Suprapubic skin (tissue), 4 donors: ENCODE results near the gene ZC3HAV1L. TPM values are rescaled to one million over a fixed set of nuclear protein-coding genes. Genes with fewer than 3 reads are reported as not detected.
"Not testable (repeated sequence)": the region's sequence is repeated elsewhere in the genome, so short reads cannot be mapped to it uniquely, and the experiment has no call there.

Experiments used
- DNase-seq, 2 donors: peaks; one replicate each; pipeline ENCODE4 v3.0.0-alpha.2; 2019; ENCODE audit warnings: low spot score in 2 of 2
- H3K27ac ChIP-seq: fragments of 200-600 bp; sonication (generic); one replicate; pipeline ENCODE4 v1.5.1; 2019
- H3K27me3 ChIP-seq: fragments of 200-600 bp; sonication (generic); one replicate; pipeline ENCODE4 v1.5.1; 2019
- H3K36me3 ChIP-seq: fragments of 200-600 bp; sonication (generic); one replicate; pipeline ENCODE4 v1.5.1; 2019
- H3K4me1 ChIP-seq: fragments of 200-600 bp; sonication (generic); one replicate; pipeline ENCODE4 v1.5.1; 2019
- H3K4me3 ChIP-seq: fragments of 200-600 bp; sonication (generic); one replicate; pipeline ENCODE4 v1.5.1; 2019; ENCODE audit warnings: mild to moderate bottlenecking
- H3K9me3 ChIP-seq: fragments of 200-600 bp; sonication (generic); one replicate; pipeline ENCODE4 v1.5.1; 2019
- POLR2A ChIP-seq, 2 donors: fragments of 450-650 bp; IDR thresholded peaks; one replicate each; pipeline ENCODE4 v1.6.1; 2017; ENCODE audit warnings: antibody characterized with exemption in 2 of 2, mild to moderate bottlenecking in 2 of 2, moderate library complexity in 2 of 2
- POLR2AphosphoS5 ChIP-seq, 3 donors: sonication (generic); formaldehyde crosslinking; IDR thresholded peaks; one replicate each; pipeline ENCODE4 v1.6.1; 2017; ENCODE audit warnings: antibody characterized with exemption in 3 of 3
- WGBS: methylation state at CpG from one replicate; pipeline ENCODE4 v1.1.5; 2018; 5-methylcytosine and 5-hydroxymethylcytosine counted together
- total RNA-seq, 4 donors: library from RNA; depleted of rRNA; stranded (reverse); fragments of >200 nt; gene quantifications; one replicate each; pipeline ENCODE4 v1.1.0, GENCODE V29; 2016
- TF ChIP-seq, protein P1 (sequence below), 2 donors: fragments of 200-600 bp in 1 of 2; fragments of 450-650 bp in 1 of 2; sonication (generic) in 1 of 2; IDR thresholded peaks; one replicate each; pipeline ENCODE4 v1.5.1; 2016 to 2019; ENCODE audit warnings: antibody characterized with exemption in 2 of 2, mild to moderate bottlenecking in 1 of 2, moderate library complexity in 1 of 2

ZC3HAV1L gene
- total RNA-seq, 4 donors from 2014 or later = 22.1 to 44.6 (median 22.5) TPM

- no peak for TF ChIP-seq POLR2A (IDR thresholded peaks at IDR 0.05)
- Histone ChIP-seq H3K4me1 (peaks cover 19% of the 10 kb centered on the region), H3K9me3 (no peaks in the 10 kb centered on the region), H3K4me3 (peak overlapping the region; percentile 59), H3K27ac (no peak overlapping the region), H3K36me3 (no peaks in the 10 kb centered on the region), H3K27me3 (peaks cover 9% of the 10 kb centered on the region)
- 49% methylated on average over 9 of the region's 9 CpGs for WGBS
- no peak for DNase-seq
Measured at GRCh38 chr7:138979988-138980562, 55.8 kb downstream of the ZC3HAV1L start.

GRCh38 chr7:138979226-138979979, 56.4 kb downstream of the ZC3HAV1L start:
- peaks cover 9% of the 10 kb centered on the region for H3K27me3 ChIP-seq
- DNase-seq = no peak
- H3K9me3 ChIP-seq = no peaks in the 10 kb centered on the region
- 84% methylated on average over 6 of the region's 6 CpGs for WGBS
- TF ChIP-seq POLR2AphosphoS5 (IDR thresholded peaks at IDR 0.05) = no peak
- no peak for TF ChIP-seq POLR2A (IDR thresholded peaks at IDR 0.05)
- TF ChIP-seq, protein P1, sequence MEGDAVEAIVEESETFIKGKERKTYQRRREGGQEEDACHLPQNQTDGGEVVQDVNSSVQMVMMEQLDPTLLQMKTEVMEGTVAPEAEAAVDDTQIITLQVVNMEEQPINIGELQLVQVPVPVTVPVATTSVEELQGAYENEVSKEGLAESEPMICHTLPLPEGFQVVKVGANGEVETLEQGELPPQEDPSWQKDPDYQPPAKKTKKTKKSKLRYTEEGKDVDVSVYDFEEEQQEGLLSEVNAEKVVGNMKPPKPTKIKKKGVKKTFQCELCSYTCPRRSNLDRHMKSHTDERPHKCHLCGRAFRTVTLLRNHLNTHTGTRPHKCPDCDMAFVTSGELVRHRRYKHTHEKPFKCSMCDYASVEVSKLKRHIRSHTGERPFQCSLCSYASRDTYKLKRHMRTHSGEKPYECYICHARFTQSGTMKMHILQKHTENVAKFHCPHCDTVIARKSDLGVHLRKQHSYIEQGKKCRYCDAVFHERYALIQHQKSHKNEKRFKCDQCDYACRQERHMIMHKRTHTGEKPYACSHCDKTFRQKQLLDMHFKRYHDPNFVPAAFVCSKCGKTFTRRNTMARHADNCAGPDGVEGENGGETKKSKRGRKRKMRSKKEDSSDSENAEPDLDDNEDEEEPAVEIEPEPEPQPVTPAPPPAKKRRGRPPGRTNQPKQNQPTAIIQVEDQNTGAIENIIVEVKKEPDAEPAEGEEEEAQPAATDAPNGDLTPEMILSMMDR (IDR thresholded peaks at IDR 0.05) = peak in 1 of 2 donors; percentile 8
- H3K27ac ChIP-seq = no peak overlapping the region
- peaks cover 19% of the 10 kb centered on the region for H3K4me1 ChIP-seq
- H3K4me3 ChIP-seq = no peak overlapping the region
- H3K36me3 ChIP-seq = no peaks in the 10 kb centered on the region

DNA sequence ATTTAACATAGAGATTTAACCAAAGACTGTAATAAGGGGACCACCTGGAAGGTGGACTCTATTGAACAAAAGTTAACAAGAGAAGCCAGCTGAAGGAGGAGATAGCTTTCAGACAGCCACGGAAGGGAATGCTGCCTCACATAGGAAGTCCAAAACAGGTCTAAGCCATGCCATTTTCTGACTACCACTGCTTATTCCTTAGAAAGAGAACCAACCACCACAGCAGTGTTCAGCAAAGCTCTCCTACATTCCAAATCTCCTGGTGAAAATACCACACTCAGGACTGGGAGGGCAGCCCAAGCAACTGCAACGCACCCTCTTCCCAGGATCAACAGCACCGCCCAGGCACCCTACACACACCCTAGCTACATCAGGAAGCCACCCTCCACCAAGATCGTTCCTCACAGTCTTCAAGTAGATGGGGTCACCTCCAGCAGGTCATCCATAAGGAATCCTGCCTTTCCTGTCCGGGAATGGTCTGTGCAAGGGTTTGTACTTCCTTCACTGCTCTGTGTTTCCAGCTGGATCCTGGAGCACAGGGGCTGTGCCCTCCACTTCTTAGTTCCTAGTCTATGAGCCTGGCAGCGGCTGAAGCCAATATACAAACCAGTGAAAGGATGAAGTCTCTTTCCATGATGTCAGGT, 57.2 kb downstream of the ZC3HAV1L start:
- H3K27me3 ChIP-seq = peaks cover 9% of the 10 kb centered on the region
- peaks cover 19% of the 10 kb centered on the region for H3K4me1 ChIP-seq
- TF ChIP-seq, protein P1 (IDR thresholded peaks at IDR 0.05) = no peak
- TF ChIP-seq POLR2AphosphoS5 (IDR thresholded peaks at IDR 0.05) (no peak), POLR2A (IDR thresholded peaks at IDR 0.05) (no peak)
- 78% methylated on average over 6 of the region's 6 CpGs for WGBS
- no peaks in the 10 kb centered on the region for H3K36me3 ChIP-seq
- no peak for DNase-seq
- no peak overlapping the region for H3K27ac ChIP-seq
- H3K9me3 ChIP-seq = no peaks in the 10 kb centered on the region
- H3K4me3 ChIP-seq = peak overlapping the region; percentile 12

DNA sequence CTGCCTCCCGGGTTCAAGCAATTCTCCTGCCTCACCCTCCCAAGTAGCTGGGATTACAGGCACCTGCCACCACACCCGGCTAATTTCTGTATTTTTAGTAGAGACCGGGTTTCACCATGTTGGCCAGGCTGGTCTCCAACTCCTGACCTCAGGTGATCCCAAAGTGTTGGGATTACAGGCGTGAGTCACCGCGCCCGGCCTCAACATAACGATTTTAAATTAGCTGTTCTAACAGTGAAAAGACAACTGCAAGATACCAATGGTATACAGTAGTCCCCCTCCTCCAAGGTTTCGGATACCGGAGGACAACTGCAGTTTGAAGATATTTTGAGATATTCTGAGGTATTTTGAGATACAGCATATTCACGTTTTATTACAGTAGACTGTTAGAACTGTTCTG, 59.7 kb downstream of the ZC3HAV1L start:
- peaks cover 12% of the 10 kb centered on the region for H3K4me1 ChIP-seq
- WGBS = 90% methylated on average over 11 of the region's 11 CpGs
- not testable (repeated sequence) for DNase-seq, H3K36me3 ChIP-seq, H3K27ac ChIP-seq, H3K4me3 ChIP-seq, H3K9me3 ChIP-seq, H3K27me3 ChIP-seq

Other genes with a start within 250 kb of the ZC3HAV1L start
- gene TMEM213, start 238.0 kb downstream of the ZC3HAV1L start, total RNA-seq = 10 to 100 TPM; 11.4 to 20.8 (median 14.8) TPM
- gene ATP6V0A4, start 237.8 kb downstream of the ZC3HAV1L start, total RNA-seq = 10 to 100 TPM; 16.6 to 37.2 (median 28.4) TPM
- 1 to 10 TPM in 3 of 4 donors, under 1 TPM in 1; 0.83 to 2.1 (median 1.5) TPM for gene KIAA1549, start 54.7 kb downstream of the ZC3HAV1L start, total RNA-seq
- 10 to 100 TPM; 27.0 to 34.4 (median 29.8) TPM for gene ZC3HAV1, start 73.7 kb upstream of the ZC3HAV1L start, total RNA-seq
- 10 to 100 TPM; 22.4 to 60.3 (median 29.2) TPM for gene UBN2, start 195.2 kb upstream of the ZC3HAV1L start, total RNA-seq